Omental fat pad (tissue), 4 donors: ENCODE data around the gene HVCN1. TPM values are rescaled to one million over a fixed set of nuclear protein-coding genes. Genes with fewer than 3 reads are reported as not detected.
"Not testable (repeated sequence)": the region's sequence is repeated elsewhere in the genome, so short reads cannot be mapped to it uniquely, and the experiment has no call there.

ENCODE experiments used
- ATAC-seq: fragments of 150-250 bp; one replicate; pipeline ENCODE4 v1.9.1; 2016; ENCODE audit warnings: mild to moderate bottlenecking, moderate library complexity; ENCODE audit not compliant: low FRiP score
- DNase-seq: peaks from one replicate; pipeline ENCODE4 v3.0.0-alpha.2; 2019; ENCODE audit warnings: low spot score
- total RNA-seq, 4 donors: library from RNA; depleted of rRNA; stranded (reverse); fragments of >200 nt; gene quantifications; one replicate each; pipeline ENCODE4 v1.1.0, GENCODE V29; 2016
- TF ChIP-seq, protein P1 (sequence below), 3 donors: fragments of 450-650 bp; IDR thresholded peaks; one replicate each; pipeline ENCODE4 v1.5.1; 2016 to 2017; ENCODE audit warnings: antibody characterized with exemption in 3 of 3, mild to moderate bottlenecking in 3 of 3, moderate library complexity in 2 of 3

Gene HVCN1
- total RNA-seq, 4 donors from 2014 or later: 10.9 to 15.6 (median 12.2) TPM

GRCh38 chr12:110616471-110617115 lies 72.3 kb downstream of the HVCN1 start:
- no peak for ATAC-seq
- DNase-seq: no peak
- TF ChIP-seq, protein P1, sequence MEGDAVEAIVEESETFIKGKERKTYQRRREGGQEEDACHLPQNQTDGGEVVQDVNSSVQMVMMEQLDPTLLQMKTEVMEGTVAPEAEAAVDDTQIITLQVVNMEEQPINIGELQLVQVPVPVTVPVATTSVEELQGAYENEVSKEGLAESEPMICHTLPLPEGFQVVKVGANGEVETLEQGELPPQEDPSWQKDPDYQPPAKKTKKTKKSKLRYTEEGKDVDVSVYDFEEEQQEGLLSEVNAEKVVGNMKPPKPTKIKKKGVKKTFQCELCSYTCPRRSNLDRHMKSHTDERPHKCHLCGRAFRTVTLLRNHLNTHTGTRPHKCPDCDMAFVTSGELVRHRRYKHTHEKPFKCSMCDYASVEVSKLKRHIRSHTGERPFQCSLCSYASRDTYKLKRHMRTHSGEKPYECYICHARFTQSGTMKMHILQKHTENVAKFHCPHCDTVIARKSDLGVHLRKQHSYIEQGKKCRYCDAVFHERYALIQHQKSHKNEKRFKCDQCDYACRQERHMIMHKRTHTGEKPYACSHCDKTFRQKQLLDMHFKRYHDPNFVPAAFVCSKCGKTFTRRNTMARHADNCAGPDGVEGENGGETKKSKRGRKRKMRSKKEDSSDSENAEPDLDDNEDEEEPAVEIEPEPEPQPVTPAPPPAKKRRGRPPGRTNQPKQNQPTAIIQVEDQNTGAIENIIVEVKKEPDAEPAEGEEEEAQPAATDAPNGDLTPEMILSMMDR (IDR thresholded peaks at IDR 0.05): no peak

DNA sequence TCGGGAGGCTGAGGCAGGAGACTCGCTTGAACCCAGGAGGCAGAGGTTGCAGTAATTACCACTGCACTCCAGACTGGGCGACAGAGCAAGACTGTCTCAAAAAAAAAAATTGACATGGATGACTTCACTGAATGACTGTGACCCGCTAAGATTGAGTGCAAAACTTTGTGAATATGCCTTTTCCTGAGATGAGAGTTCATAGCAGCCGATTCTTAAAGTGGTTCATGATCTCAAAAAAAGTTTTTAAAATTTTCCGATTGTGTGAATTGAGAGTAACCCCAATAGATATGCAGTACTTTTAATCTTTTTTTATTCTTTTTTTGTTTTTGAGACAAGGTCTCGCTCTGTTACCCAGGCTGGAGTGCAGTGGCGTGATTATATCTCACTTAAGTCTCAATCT lies 73.7 kb downstream of the HVCN1 start:
- TF ChIP-seq, protein P1 (IDR thresholded peaks at IDR 0.05): no peak
- DNase-seq (no peak), ATAC-seq (no peak)

GRCh38 chr12:110613771-110614684 lies 74.9 kb downstream of the HVCN1 start, which contains the start of gene TCTN1:
Gene TCTN1 (plus strand): TSS chr12:110614129. CDS start chr12:110614183, 54 bp downstream.
- DNase-seq (peak; percentile 91), ATAC-seq (peak; percentile 100)
- TF ChIP-seq, protein P1 (IDR thresholded peaks at IDR 0.05): no peak

DNA sequence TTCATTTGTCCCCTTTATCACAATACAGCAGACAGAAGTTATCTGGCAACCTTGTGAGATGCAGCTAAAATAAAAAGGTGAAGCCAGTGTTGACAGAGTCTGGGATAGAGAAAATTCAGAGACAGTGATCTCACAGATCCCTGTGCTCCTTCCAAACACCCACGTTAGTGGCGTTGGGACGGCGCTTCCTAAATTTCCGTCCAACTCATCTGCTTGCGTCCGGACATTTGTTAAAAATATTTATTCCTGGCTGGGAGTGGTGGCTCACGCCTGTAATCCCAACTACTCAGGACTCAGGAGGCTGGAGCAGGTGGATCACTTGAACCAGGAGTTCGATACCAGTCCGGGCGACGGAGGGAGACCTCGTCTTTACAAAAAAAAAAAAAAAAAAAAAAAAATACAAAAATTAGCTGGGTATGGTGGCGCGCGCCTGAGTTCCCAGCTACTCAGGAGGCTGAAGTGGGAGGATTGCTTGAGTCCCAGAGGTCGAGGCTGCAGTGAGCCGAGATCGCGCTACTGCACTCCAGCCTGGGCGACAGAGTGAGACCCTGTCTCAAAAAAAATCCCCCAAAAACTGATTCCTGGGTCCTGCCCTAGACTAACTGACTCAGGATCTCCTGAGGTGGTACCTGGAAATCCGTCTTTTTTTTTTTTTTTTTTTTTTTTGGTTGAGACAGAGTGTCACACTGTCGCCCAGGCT lies 75.7 kb downstream of the HVCN1 start:
- DNase-seq (no peak), ATAC-seq (no peak)
- TF ChIP-seq, protein P1 (IDR thresholded peaks at IDR 0.05): no peak

GRCh38 chr12:110606253-110606611 lies 82.7 kb downstream of the HVCN1 start:
- TF ChIP-seq, protein P1 (IDR thresholded peaks at IDR 0.05): no peak
- no peak for ATAC-seq
- DNase-seq: no peak

DNA sequence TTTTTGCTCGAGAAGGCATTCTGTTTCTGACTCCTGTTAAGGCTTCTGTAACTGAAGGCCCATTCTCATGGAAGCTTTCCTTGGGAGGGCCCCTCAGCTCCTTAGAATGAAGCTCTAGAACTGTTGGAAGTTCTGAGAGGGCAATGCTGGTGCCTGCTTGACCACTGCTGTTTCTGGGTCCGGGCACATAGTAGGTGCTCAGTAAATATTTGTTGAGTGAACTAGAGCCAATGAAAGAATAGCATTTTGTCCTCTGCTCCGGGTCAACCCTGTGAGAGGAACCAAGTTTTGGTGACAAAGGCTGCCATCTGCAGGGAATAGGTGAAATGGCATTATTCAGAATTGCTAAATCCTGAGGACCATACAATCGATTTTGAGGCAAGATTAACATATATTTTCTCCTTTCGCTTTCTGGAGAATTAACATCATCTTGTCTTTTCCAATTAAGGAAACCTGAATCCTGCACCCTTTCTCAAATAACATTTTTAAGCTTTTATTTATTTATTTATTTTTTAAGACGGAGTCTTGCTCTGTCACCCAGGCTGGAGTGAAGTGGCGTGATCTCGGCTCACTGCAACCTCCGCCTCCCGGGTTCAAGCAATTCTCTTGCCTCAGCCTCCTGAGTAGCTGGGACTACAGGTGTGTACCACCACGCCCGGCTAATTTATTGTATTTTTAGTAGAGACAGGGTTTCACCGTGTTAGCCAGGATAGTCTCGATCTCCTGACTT lies 86.7 kb downstream of the HVCN1 start:
- TF ChIP-seq, protein P1 (IDR thresholded peaks at IDR 0.05): peak in 1 of 3 donors; percentile 9
- DNase-seq: not testable (repeated sequence)
- peak; percentile 53 for ATAC-seq
